Measurements from ENCODE around the gene CCR8. TPM values are rescaled to one million over a fixed set of nuclear protein-coding genes. Genes with fewer than 3 reads are reported as not detected.

The CCR8 gene, protein sequence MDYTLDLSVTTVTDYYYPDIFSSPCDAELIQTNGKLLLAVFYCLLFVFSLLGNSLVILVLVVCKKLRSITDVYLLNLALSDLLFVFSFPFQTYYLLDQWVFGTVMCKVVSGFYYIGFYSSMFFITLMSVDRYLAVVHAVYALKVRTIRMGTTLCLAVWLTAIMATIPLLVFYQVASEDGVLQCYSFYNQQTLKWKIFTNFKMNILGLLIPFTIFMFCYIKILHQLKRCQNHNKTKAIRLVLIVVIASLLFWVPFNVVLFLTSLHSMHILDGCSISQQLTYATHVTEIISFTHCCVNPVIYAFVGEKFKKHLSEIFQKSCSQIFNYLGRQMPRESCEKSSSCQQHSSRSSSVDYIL
- total RNA-seq: not detected in 2 replicates

DNA sequence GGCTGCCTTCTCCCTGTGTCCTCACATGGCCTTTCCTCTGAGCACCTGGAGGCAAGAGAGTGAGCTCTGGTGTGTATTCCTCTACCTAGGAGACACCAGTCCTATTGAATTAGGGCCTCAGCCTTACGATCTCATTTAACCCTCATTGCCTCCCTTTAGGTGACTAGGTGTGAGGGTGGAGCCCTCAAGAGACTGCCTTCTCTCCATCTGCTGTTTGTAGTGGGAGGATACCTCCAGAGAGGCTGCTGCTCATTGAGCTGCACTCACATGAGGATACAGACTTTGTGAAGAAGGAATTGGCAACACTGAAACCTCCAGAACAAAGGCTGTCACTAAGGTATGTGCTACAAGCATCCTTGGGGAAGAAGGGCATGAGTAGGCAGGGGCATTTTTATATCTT, at the start of gene CCR8:
Gene CCR8 (plus strand): TSS at position 217 of the 400 bp plus-strand sequence. CDS start 2,623 bp downstream, outside the sequence.

DNA sequence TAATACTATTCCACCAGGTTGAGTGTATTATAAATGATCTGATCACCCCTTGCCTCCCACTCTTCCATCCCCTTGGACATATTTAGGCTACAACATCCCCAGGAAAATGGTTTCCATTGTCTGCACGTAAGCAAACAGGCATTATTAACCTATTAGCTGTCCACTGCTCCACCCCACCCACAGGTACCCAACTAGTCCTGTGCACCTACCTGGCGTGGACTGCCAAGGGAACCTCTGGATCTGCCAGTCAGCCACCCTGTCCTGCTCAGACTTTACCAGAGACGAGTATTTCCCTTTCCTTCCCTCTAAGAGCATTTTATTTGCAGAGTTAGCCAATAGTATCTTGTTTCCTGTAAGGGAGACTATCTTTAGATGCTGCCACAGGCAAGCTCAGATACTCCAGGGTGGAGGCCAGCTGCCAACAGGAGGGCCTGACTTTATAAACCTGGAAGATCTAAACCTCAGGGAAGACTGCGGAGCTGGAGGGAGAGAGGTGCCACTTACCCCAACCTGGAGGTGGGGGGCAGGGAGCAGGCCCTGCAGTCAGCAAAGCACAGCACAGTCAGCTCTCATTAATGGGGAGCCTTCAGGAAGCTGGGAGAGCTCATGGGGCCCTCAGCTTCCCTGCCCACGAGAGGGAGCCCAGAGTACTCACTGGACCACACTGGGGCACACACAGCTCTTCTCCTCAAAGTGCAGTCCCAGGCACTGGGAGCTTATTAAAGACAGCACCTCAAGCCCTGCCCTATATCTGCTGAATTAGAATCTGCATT, 49.6 kb upstream of the CCR8 start, which contains the start of gene CX3CR1:
Gene CX3CR1 (minus strand): TSS at position 292 of the 773 bp plus-strand sequence. CDS start 13,527 bp downstream, outside the sequence.

Other genes starting within 250 kb of the CCR8 start
- 30.2 and 36.8 TPM in 2 replicates for gene GORASP1, start 222.1 kb upstream of the CCR8 start, total RNA-seq
- gene TTC21A, start 222.0 kb upstream of the CCR8 start, total RNA-seq: 1.8 and 3.6 TPM in 2 replicates
- 6.7 and 9.1 TPM in 2 replicates for gene CSRNP1, start 176.1 kb upstream of the CCR8 start, total RNA-seq
- 0.09 TPM in 1 of 2 replicates, not detected in the other for gene XIRP1, start 137.1 kb upstream of the CCR8 start, total RNA-seq
- gene CX3CR1, start 49.7 kb upstream of the CCR8 start, total RNA-seq: under 0.01 TPM in 1 of 2 replicates, not detected in the other
- 18.8 and 22.4 TPM in 2 replicates for gene SLC25A38, start 53.7 kb downstream of the CCR8 start, total RNA-seq
- 1,430 and 2,248 TPM in 2 replicates for gene RPSA, start 77.0 kb downstream of the CCR8 start, total RNA-seq
- 2.3 TPM in 1 of 2 replicates, not detected in the other for gene MOBP, start 138.0 kb downstream of the CCR8 start, total RNA-seq

Data from smooth muscle cell of bladder (primary cell).